Fibroblast of villous mesenchyme (primary cell): Measurements from ENCODE around the gene AKT1. TPM values are rescaled to one million over a fixed set of nuclear protein-coding genes. Genes with fewer than 3 reads are reported as not detected.

Source experiments
- DNase-seq: peaks from one replicate; pipeline ENCODE4 v3.0.0-alpha.2; 2010; ENCODE audit warnings: low read depth
- H3K4me3 ChIP-seq: 2 replicates; pipeline ENCODE4 v1.5.1; 2011; ENCODE audit warnings: low read depth, mild to moderate bottlenecking, low read length
- CTCF ChIP-seq: IDR thresholded peaks from 2 replicates; pipeline ENCODE4 v1.5.1; 2012; ENCODE audit warnings: low read depth, mild to moderate bottlenecking, low read length; ENCODE audit not compliant: insufficient read depth
- total RNA-seq: library from RNA; depleted of rRNA; stranded (reverse); fragments of >200 nt; gene quantifications from 2 replicates; pipeline ENCODE4 v1.2.3, GENCODE V29; 2012

Gene AKT1
- total RNA-seq, 1 donor = 233 TPM

GRCh38 chr14:104772707-104773504 lies 22.6 kb downstream of the AKT1 start:
- no peak for TF ChIP-seq CTCF
- H3K4me3 ChIP-seq = no peak overlapping the region
- DNase-seq = no peak

- no peak for DNase-seq
- TF ChIP-seq CTCF = no peak
- H3K4me3 ChIP-seq = no peak overlapping the region
These were observed 23.4 kb downstream of the AKT1 start for GRCh38 chr14:104771918-104772706.

DNA sequence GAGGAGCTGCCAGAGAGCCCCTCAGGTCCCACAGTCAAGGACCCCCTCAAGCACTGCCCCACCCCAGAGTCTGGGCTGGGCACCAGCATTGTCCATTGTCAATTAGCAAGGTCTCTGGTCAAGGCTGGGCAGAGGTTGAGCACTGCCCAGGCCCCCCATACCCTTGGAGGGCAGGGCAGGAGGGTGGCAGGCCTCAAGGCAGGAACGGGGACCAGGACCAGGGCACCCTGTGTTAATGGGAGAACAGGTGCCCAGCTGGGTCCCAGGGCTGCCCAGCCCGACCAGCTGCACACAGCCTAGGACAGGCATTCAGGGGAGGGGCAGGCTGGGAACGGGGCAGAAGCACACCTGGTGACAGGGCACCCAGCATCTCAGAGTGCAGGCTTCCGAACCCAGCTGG lies 24.2 kb downstream of the AKT1 start:
- no peak overlapping the region for H3K4me3 ChIP-seq
- TF ChIP-seq CTCF = no peak
- no peak for DNase-seq

DNA sequence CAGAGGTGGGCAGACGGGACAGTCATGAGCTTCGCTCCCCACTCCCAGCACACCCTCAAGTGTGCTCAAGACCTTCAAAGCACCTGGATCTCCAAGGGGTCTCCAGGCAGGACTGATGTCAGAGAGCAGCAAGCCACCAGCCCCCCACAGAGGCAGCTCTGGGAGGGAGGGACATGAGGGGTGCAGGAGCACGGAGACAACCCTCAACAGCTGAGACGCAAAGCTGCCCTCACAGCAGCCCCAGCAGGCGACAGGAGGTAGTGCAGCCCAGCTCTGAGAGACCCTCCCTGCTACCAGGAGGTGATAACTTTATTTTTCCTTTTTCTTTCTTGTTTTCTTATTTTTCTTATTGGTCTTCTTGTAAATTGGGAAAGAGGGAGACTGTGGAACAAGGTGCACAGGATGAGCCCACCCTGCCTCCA lies 24.7 kb downstream of the AKT1 start:
- TF ChIP-seq CTCF = peak; percentile 55
- no peak for DNase-seq
- no peak overlapping the region for H3K4me3 ChIP-seq

DNA sequence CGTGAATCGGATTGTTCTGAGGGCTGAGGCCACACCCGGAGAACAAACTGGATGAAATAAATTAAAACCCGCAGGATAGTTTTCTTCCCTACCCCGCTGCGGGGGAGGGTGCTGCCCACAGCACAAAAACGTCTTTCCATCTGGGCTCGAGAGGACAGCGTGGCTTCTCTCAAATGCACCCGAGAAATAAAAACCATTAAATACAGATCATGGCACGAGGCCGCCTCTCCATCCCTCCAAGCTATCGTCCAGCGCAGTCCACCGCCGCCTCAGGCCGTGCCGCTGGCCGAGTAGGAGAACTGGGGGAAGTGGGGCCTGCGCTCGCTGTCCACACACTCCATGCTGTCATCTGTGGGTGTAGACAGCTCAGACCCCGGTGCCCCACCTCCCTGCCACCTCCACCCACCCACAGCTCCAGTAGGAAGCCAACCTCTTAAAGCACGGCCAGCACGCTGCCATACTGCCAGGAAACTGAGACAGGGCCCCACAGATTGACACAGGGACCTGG lies 25.4 kb downstream of the AKT1 start:
- no peak for TF ChIP-seq CTCF
- DNase-seq = no peak
- no peak overlapping the region for H3K4me3 ChIP-seq

DNA sequence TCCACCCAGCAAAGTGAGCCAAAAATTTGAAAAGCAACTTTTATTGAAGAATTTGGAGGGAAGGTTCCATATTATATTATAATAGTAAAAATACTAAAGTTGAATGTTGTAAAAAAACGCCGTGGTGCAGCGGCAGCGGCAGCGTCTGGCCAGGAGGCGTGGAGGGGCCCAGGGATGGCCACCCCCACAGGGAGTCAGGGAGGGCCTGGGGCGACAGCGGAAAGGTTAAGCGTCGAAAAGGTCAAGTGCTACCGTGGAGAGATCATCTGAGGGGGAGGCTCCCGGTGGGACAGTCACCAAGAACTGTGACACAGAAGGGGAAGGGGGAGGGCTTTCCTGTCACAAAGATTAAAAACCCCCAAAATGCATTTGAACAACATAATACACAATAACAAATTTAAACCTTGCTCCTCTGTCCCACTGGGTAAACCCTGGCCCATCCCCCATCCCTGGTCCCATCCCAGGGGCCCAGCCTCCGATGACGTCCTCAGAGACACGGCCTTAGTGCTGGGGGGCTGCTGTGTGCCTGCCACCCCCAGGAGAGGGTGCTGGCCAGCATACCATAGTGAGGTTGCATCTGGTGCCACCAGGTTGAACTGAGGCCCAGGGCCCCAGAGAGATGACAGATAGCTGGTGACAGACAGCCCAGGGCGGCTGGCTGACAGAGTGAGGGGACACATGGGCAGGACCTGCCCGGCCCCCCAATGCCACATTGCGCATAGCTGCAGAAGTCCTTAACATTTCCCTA lies 26.1 kb downstream of the AKT1 start:
- TF ChIP-seq CTCF = no peak
- DNase-seq = no peak
- H3K4me3 ChIP-seq = no peak overlapping the region
